Liver (tissue), 3 donors: Measurements from ENCODE around the gene IQGAP2.

ENCODE experiments used
- CTCF ChIP-seq: fragments of 150-350 bp; IDR thresholded peaks from 2 replicates; pipeline ENCODE4 v1.5.1; 2017; ENCODE audit warnings: improper control_type of control experiment, low read depth, low read length; ENCODE audit not compliant: missing input control
- MAX ChIP-seq: IDR thresholded peaks from 2 replicates; pipeline ENCODE4 v1.6.1; 2016; ENCODE audit warnings: antibody characterized with exemption
- TAF1 ChIP-seq: conservative IDR thresholded peaks from 2 replicates; pipeline ENCODE4 v1.6.1; 2016; ENCODE audit warnings: antibody characterized with exemption, mild to moderate bottlenecking
- donor health status: healthy.
- donor health status: healthy.

GRCh38 chr5:76718880-76719279 lies 315.8 kb downstream of the IQGAP2 start:
- no peak for TF ChIP-seq MAX
- TF ChIP-seq CTCF, result no peak
- no peak for TF ChIP-seq TAF1
